ENCODE data around the gene CMTR1. TPM values are rescaled to one million over a fixed set of nuclear protein-coding genes. Genes with fewer than 3 reads are reported as not detected.

CMTR1 gene
- total RNA-seq, 1 experiment from 2014 or later = 28.7 TPM

- RAD21 ChIA-PET (ENCODE audit: low non-redundant PET in 1 of 2, low total read pairs in 2 of 2, uncharacterized antibody in 2 of 2, unreplicated experiment in 2 of 2) = no interaction called here
- CTCF ChIA-PET = no interaction called here
- Histone ChIP-seq H2AFZ (ENCODE audit: low read depth, low read length, poor library complexity, severe bottlenecking) (no peak overlapping the region), H3K27ac (ENCODE audit: low read depth, low read length) (no peak overlapping the region), H3K9me3 (ENCODE audit: control insufficient read depth in 1 of 2, insufficient read depth in 1 of 2, low read depth in 1 of 2, low read length in 2 of 2) (no peaks in the 10 kb centered on the region), H3K4me2 (ENCODE audit: low read length) (no peak overlapping the region), H3K9ac (ENCODE audit: low read length) (no peak overlapping the region), H3K4me3 (replicated peaks in 1 of 2; ENCODE audit: low read depth in 1 of 2, low read length in 2 of 2) (no peak overlapping the region), H3K79me2 (ENCODE audit: insufficient read depth, low read length) (peaks cover 3% of the 10 kb centered on the region; the same call in 1 of the 2 replicates), H3K27me3 (ENCODE audit: insufficient read depth, low read length) (no peaks in the 10 kb centered on the region), H3K4me1 (ENCODE audit: control insufficient read depth in 1 of 2, insufficient read depth in 2 of 2, low read length in 2 of 2) (no peaks in the 10 kb centered on the region), H4K20me1 (ENCODE audit: insufficient read depth) (no peaks in the 10 kb centered on the region), H3K9me2 (ENCODE audit: insufficient read depth) (no peaks in the 10 kb centered on the region), H3K36me3 (ENCODE audit: control insufficient read depth in 1 of 2, insufficient read depth in 2 of 2, low read length in 2 of 2) (no peaks in the 10 kb centered on the region)
- POLR2A ChIA-PET = no interaction called here
- no peak for ATAC-seq
- no peak for DNase-seq (ENCODE audit: low read depth, low spot score)
- no peak for TF ChIP-seq EZH2phosphoT487 (IDR thresholded peaks at IDR 0.05; ENCODE audit: borderline replicate concordance)
- no peak for TF ChIP-seq ELF1 (IDR thresholded peaks at IDR 0.05; ENCODE audit: borderline replicate concordance, low read depth)
- no peak for TF ChIP-seq SRF (IDR thresholded peaks at IDR 0.05; ENCODE audit: low read depth)
- TF ChIP-seq RAD21 (IDR thresholded peaks at IDR 0.05; ENCODE audit: low read depth) = no peak
- TF ChIP-seq ZNF274 (IDR thresholded peaks at IDR 0.05; ENCODE audit: low read depth, low read length) = no peak
- no peak for TF ChIP-seq EZH2 (IDR thresholded peaks at IDR 0.05)
- TF ChIP-seq CEBPB (IDR thresholded peaks at IDR 0.05; ENCODE audit: low read depth) = no peak
- intact Hi-C loops (cut with micrococcal nuclease) = no loop called here
- no TSS peak for BruUV-seq (replicated peaks)
These were observed 60.1 kb downstream of the CMTR1 start for GRCh38 chr6:37492991-37493660.

- ChIA-PET POLR2A (interaction anchor here (0.7 kb wide), 1 partner anchor 199 kb away, joined by 4 read pairs; no protein-coding TSS in a partner anchor), RAD21 (ENCODE audit: low non-redundant PET in 1 of 2, low total read pairs in 2 of 2, uncharacterized antibody in 2 of 2, unreplicated experiment in 2 of 2) (no interaction called here), CTCF (no interaction called here)
- Histone ChIP-seq H4K20me1 (ENCODE audit: insufficient read depth) (no peaks in the 10 kb centered on the region), H3K4me1 (ENCODE audit: control insufficient read depth in 1 of 2, insufficient read depth in 2 of 2, low read length in 2 of 2) (peaks cover under 1% of the 10 kb centered on the region in 2 experiments; a peak in 3 of 4 replicates), H3K4me2 (ENCODE audit: low read length) (no peak overlapping the region), H3K36me3 (ENCODE audit: control insufficient read depth in 1 of 2, insufficient read depth in 2 of 2, low read length in 2 of 2) (no peaks in the 10 kb centered on the region), H3K4me3 (replicated peaks in 1 of 2; ENCODE audit: low read depth in 1 of 2, low read length in 2 of 2) (no peak overlapping the region), H3K27me3 (ENCODE audit: insufficient read depth, low read length) (no peaks in the 10 kb centered on the region), H3K9me2 (ENCODE audit: insufficient read depth) (no peaks in the 10 kb centered on the region), H3K27ac (ENCODE audit: low read depth, low read length) (no peak overlapping the region), H2AFZ (ENCODE audit: low read depth, low read length, poor library complexity, severe bottlenecking) (no peak overlapping the region), H3K9me3 (ENCODE audit: control insufficient read depth in 1 of 2, insufficient read depth in 1 of 2, low read depth in 1 of 2, low read length in 2 of 2) (no peaks in the 10 kb centered on the region), H3K79me2 (ENCODE audit: insufficient read depth, low read length) (peaks cover 3% of the 10 kb centered on the region; the same call in 1 of the 2 replicates), H3K9ac (ENCODE audit: low read length) (no peak overlapping the region)
- intact Hi-C loops (cut with micrococcal nuclease) = no loop called here
- DNase-seq (ENCODE audit: low read depth, low spot score) (no peak), ATAC-seq (no peak)
- TF ChIP-seq CEBPB (IDR thresholded peaks at IDR 0.05; ENCODE audit: low read depth) (no peak), ZBTB33 (IDR thresholded peaks at IDR 0.05; ENCODE audit: extremely low read depth, insufficient replicate concordance, low read length) (no peak), RAD21 (IDR thresholded peaks at IDR 0.05; ENCODE audit: low read depth) (no peak), ELF1 (IDR thresholded peaks at IDR 0.05; ENCODE audit: borderline replicate concordance, low read depth) (no peak), TCF7L2 (IDR thresholded peaks at IDR 0.05; ENCODE audit: borderline replicate concordance, extremely low read depth, insufficient read depth, insufficient read length) (no peak), ZFX (IDR thresholded peaks at IDR 0.05) (no peak), POLR2AphosphoS5 (IDR thresholded peaks at IDR 0.05; ENCODE audit: low read depth, low read length) (no peak), FOSL1 (IDR thresholded peaks at IDR 0.05; ENCODE audit: low read depth) (no peak), REST (IDR thresholded peaks at IDR 0.05; ENCODE audit: low read depth) (no peak)
- BruUV-seq (replicated peaks) = no TSS peak
These were observed 60.6 kb downstream of the CMTR1 start for GRCh38 chr6:37493661-37493995.

Data from HCT116 (cell line).